Activated naive CD4-positive, alpha-beta T cell treated with anti-CD3 and anti-CD28 coated beads, Interleukin-2, amount 50 U/mL, for 16 hours (primary cell): ENCODE results near the gene PSD4.
A peak's percentile ranks its signal among the peaks of the same experiment; 100 is the strongest.

Experiments used
- DNase-seq: peaks from one replicate; pipeline ENCODE4 v3.0.0-alpha.2; 2020

Gene PSD4

GRCh38 chr2:113144259-113144658 lies 29.5 kb upstream of the PSD4 start:
- no peak for DNase-seq

GRCh38 chr2:113148606-113149552 lies 24.9 kb upstream of the PSD4 start:
- DNase-seq = no peak

GRCh38 chr2:113149553-113150257 lies 24.1 kb upstream of the PSD4 start:
- no peak for DNase-seq

GRCh38 chr2:113150258-113150601 lies 23.5 kb upstream of the PSD4 start:
- DNase-seq = no peak

GRCh38 chr2:113155331-113155730 lies 18.4 kb upstream of the PSD4 start:
- no peak for DNase-seq

GRCh38 chr2:113156278-113157117 lies 17.3 kb upstream of the PSD4 start:
- DNase-seq = no peak

GRCh38 chr2:113157118-113157896 lies 16.5 kb upstream of the PSD4 start:
- DNase-seq = peak; percentile 60

GRCh38 chr2:113157897-113158753 lies 15.6 kb upstream of the PSD4 start:
- DNase-seq = no peak

GRCh38 chr2:113158884-113159553 lies 14.8 kb upstream of the PSD4 start:
- no peak for DNase-seq

GRCh38 chr2:113160248-113160647 lies 13.5 kb upstream of the PSD4 start:
- no peak for DNase-seq

- no peak for DNase-seq
These were observed 12.8 kb upstream of the PSD4 start for GRCh38 chr2:113160962-113161361.

GRCh38 chr2:113162173-113162572 lies 11.6 kb upstream of the PSD4 start:
- no peak for DNase-seq

GRCh38 chr2:113162869-113163268 lies 10.9 kb upstream of the PSD4 start:
- DNase-seq = no peak

GRCh38 chr2:113164215-113164929 lies 9.4 kb upstream of the PSD4 start:
- DNase-seq = no peak

GRCh38 chr2:113164930-113165585 lies 8.7 kb upstream of the PSD4 start:
- DNase-seq = no peak

- no peak for DNase-seq
These were observed 7.6 kb upstream of the PSD4 start for GRCh38 chr2:113166187-113166645.

GRCh38 chr2:113167115-113167932 lies 6.4 kb upstream of the PSD4 start:
- DNase-seq = peak; percentile 46

GRCh38 chr2:113167962-113168340 lies 5.8 kb upstream of the PSD4 start:
- DNase-seq = no peak
